ENCODE measurements around the gene RTL1. TPM values are rescaled to one million over a fixed set of nuclear protein-coding genes. Genes with fewer than 3 reads are reported as not detected.

RTL1 gene
- total RNA-seq, 4 donors from 2014 or later: not detected

GRCh38 chr14:100862277-100862676 lies 41.2 kb downstream of the RTL1 start:
- peak in 1 of 3 donors; percentile 18 for DNase-seq

GRCh38 chr14:100861937-100862247 lies 41.6 kb downstream of the RTL1 start:
- no peak overlapping the region for H3K27ac ChIP-seq
- H3K4me3 ChIP-seq: no peak overlapping the region
- TF ChIP-seq CTCF (IDR thresholded peaks at IDR 0.05): no peak
- TF ChIP-seq POLR2A (IDR thresholded peaks at IDR 0.05): no peak

More at GRCh38 chr14:100862277-100862676, 41.2 kb downstream of the RTL1 start:
- Histone ChIP-seq H3K4me3 (no peak overlapping the region), H3K27me3 (no peaks in the 10 kb centered on the region), H3K27ac (no peak overlapping the region), H3K36me3 (no peaks in the 10 kb centered on the region), H3K4me1 (no peaks in the 10 kb centered on the region), H3K9me3 (no peaks in the 10 kb centered on the region)
- TF ChIP-seq CTCF (IDR thresholded peaks at IDR 0.05): no peak
- no peak for TF ChIP-seq POLR2A (IDR thresholded peaks at IDR 0.05)

GRCh38 chr14:100861188-100861936 lies 42.2 kb downstream of the RTL1 start:
- no peaks in the 10 kb centered on the region for H3K9me3 ChIP-seq
- H3K27ac ChIP-seq: no peak overlapping the region
- TF ChIP-seq POLR2A (IDR thresholded peaks at IDR 0.05) (no peak), CTCF (IDR thresholded peaks at IDR 0.05) (no peak)
- peak in 1 of 3 donors; percentile 20 for DNase-seq
- no peaks in the 10 kb centered on the region for H3K36me3 ChIP-seq
- H3K4me1 ChIP-seq: no peaks in the 10 kb centered on the region
- no peaks in the 10 kb centered on the region for H3K27me3 ChIP-seq
- no peak overlapping the region for H3K4me3 ChIP-seq

More at GRCh38 chr14:100861937-100862247, 41.6 kb downstream of the RTL1 start:
- H3K27me3 ChIP-seq: no peaks in the 10 kb centered on the region
- no peaks in the 10 kb centered on the region for H3K36me3 ChIP-seq
- no peak for DNase-seq
- H3K9me3 ChIP-seq: no peaks in the 10 kb centered on the region
- H3K4me1 ChIP-seq: no peaks in the 10 kb centered on the region

- no peaks in the 10 kb centered on the region for H3K4me1 ChIP-seq
- TF ChIP-seq CTCF (IDR thresholded peaks at IDR 0.05) (no peak), POLR2A (IDR thresholded peaks at IDR 0.05) (no peak)
- H3K27me3 ChIP-seq: no peaks in the 10 kb centered on the region
- H3K27ac ChIP-seq: no peak overlapping the region
- DNase-seq: no peak
- no peaks in the 10 kb centered on the region for H3K36me3 ChIP-seq
- no peaks in the 10 kb centered on the region for H3K9me3 ChIP-seq
- no peak overlapping the region for H3K4me3 ChIP-seq
Measured at GRCh38 chr14:100860556-100861187, 42.9 kb downstream of the RTL1 start.

GRCh38 chr14:100859781-100860180 lies 43.7 kb downstream of the RTL1 start:
- Histone ChIP-seq H3K4me1 (no peaks in the 10 kb centered on the region), H3K36me3 (no peaks in the 10 kb centered on the region), H3K9me3 (no peaks in the 10 kb centered on the region), H3K4me3 (no peak overlapping the region), H3K27ac (no peak overlapping the region), H3K27me3 (no peaks in the 10 kb centered on the region)
- TF ChIP-seq CTCF (IDR thresholded peaks at IDR 0.05) (no peak), POLR2A (IDR thresholded peaks at IDR 0.05) (no peak)
- no peak for DNase-seq

Data from Peyer's patch (tissue), 4 donors.